ENCODE measurements around the gene APOBEC3H.

- no peak for TF ChIP-seq CTCF (IDR thresholded peaks at IDR 0.05; ENCODE audit: extremely low read depth in 1 of 2, insufficient read depth in 1 of 2, low read depth in 1 of 2, low read length in 2 of 2)
- TF ChIP-seq EZH2 (IDR thresholded peaks at IDR 0.05; ENCODE audit: borderline replicate concordance, low read depth, low read length, severe bottlenecking): no peak
- TF ChIP-seq JUN (IDR thresholded peaks at IDR 0.05; ENCODE audit: borderline replicate concordance, insufficient read depth, insufficient read length, low read depth): no peak
These were observed 50.4 kb downstream of the APOBEC3H start for GRCh38 chr22:39147335-39148025.
